ENCODE measurements around the gene AQP6.

DNA sequence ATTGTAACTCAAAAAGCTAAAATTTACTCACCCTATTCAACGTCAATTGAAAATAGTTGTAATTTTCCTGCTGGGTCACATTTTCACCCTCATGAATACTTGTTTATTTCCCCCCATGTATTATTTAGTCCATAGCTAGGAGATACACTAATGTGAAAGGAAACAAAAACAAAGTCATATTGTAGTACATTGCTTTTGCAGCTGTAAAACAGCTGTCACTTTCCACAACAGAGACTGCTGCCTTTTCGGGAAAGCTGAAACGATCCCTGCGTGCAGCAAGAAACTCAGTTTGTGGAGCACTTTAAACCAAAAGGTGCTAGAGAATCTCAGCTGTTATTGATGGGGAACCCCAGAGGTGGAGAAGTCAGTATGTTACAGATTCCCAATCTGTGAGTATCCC, 48.3 kb downstream of the AQP6 start:
- no peak for TF ChIP-seq POLR2A (IDR thresholded peaks at IDR 0.05)
- TF ChIP-seq, protein P1, sequence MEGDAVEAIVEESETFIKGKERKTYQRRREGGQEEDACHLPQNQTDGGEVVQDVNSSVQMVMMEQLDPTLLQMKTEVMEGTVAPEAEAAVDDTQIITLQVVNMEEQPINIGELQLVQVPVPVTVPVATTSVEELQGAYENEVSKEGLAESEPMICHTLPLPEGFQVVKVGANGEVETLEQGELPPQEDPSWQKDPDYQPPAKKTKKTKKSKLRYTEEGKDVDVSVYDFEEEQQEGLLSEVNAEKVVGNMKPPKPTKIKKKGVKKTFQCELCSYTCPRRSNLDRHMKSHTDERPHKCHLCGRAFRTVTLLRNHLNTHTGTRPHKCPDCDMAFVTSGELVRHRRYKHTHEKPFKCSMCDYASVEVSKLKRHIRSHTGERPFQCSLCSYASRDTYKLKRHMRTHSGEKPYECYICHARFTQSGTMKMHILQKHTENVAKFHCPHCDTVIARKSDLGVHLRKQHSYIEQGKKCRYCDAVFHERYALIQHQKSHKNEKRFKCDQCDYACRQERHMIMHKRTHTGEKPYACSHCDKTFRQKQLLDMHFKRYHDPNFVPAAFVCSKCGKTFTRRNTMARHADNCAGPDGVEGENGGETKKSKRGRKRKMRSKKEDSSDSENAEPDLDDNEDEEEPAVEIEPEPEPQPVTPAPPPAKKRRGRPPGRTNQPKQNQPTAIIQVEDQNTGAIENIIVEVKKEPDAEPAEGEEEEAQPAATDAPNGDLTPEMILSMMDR (IDR thresholded peaks at IDR 0.05): no peak
